ENCODE measurements around the gene GALC.

Gene GALC

DNA sequence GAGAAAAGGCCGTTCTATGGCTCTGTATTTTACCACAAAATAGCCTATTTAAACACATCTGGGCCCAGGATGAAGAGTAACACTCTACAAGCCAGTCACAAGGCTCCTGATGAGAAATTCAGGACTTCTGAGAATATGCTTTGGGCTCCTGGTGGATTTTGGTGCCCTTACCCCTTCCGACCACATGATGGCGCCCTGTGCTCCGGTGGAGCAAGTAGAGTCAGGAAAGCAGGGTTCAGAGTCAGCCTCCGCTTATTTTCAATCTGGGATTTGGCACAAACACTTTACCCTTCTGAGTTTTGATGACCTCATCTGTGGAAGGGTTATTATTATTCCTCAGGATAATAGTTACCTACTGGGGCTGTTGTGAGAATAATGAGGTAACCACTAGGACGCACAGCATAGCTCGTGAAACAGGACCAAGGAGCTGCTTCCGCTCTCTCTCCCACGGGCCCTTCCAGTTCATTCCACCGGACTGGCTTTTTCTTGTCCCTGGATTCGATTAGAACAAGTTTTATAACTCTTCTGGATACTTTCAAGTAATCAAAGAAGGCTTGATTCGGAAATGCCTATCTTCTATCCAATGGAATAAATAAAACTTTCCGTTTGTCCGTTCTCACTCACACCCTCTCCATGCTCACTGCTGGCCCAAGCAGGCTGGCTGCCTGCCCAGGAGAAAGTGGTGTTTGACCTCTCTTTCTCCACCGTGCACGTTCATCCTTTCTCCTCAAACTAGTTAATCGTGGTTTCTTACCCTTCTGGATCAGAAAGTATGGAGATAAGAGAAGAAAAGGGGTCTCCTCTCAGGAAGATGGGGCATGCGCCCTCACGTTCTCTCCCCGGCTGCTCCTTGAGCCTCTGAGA, 104.6 kb downstream of the GALC start:
- TF ChIP-seq, protein P1, sequence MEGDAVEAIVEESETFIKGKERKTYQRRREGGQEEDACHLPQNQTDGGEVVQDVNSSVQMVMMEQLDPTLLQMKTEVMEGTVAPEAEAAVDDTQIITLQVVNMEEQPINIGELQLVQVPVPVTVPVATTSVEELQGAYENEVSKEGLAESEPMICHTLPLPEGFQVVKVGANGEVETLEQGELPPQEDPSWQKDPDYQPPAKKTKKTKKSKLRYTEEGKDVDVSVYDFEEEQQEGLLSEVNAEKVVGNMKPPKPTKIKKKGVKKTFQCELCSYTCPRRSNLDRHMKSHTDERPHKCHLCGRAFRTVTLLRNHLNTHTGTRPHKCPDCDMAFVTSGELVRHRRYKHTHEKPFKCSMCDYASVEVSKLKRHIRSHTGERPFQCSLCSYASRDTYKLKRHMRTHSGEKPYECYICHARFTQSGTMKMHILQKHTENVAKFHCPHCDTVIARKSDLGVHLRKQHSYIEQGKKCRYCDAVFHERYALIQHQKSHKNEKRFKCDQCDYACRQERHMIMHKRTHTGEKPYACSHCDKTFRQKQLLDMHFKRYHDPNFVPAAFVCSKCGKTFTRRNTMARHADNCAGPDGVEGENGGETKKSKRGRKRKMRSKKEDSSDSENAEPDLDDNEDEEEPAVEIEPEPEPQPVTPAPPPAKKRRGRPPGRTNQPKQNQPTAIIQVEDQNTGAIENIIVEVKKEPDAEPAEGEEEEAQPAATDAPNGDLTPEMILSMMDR (IDR thresholded peaks at IDR 0.05), result no peak
- DNase-seq (ENCODE audit: low spot score), result no peak
- Histone ChIP-seq H3K27ac (no peak overlapping the region), H3K4me3 (no peak overlapping the region)

DNA sequence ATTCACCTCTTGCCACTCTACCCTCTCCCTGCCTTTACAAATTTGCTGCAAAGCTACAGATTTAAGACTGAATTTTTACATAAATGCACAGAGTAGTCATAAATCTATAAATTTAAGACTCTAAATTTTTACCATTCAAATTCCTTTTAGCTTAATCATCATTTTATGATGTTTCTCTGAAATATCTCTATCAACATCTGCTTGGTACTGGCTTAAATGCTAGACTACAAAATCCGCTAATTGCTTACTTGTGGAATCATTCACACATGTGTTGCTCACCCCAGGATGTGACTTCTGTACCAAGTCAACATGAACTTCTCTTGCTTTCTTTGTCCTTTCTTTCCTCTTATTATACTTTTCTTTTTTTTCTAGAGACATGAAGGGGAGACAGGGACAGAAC, 109.2 kb downstream of the GALC start:
- no peak for DNase-seq (ENCODE audit: low spot score)
- TF ChIP-seq, protein P1 (IDR thresholded peaks at IDR 0.05), result no peak

More for the DNA sequence above, 109.2 kb downstream of the GALC start:
- Histone ChIP-seq H3K4me3 (no peak overlapping the region), H3K27ac (no peak overlapping the region)

Data from coronary artery (tissue), 2 donors.